WTC11 (cell line): ENCODE data around the gene TAF3. TPM values are rescaled to one million over a fixed set of nuclear protein-coding genes. Genes with fewer than 3 reads are reported as not detected.

ENCODE experiments used
- ATAC-seq: fragments of 200-7000 bp; cut with Tn5 transposase; 2 replicates; pipeline ENCODE4 v1.10.0; 2021; ENCODE audit warnings: mild to moderate bottlenecking, moderate library complexity
- CTCF ChIA-PET: fragments of 300-600 bp; sonication (Branson Sonifier 250); formaldehyde crosslinking; loops from one replicate; lab custom pipeline; 2021; ENCODE audit warnings: antibody characterized with exemption; lab: Charles Lee
- POLR2A ChIA-PET: fragments of 350-600 bp; sonication (Branson Sonifier 250); formaldehyde crosslinking; loops from one replicate; lab custom pipeline; 2021; ENCODE audit warnings: antibody characterized with exemption; lab: Charles Lee
- DNase-seq: peaks from one replicate; pipeline ENCODE4 v3.0.0; 2021; ENCODE audit warnings: low spot score
- H3K27ac Mint-ChIP-seq: 2 replicates; pipeline ENCODE4 v1.8.0; 2021; ENCODE audit warnings: mixed read lengths
- H3K27me3 Mint-ChIP-seq: 2 replicates; pipeline ENCODE4 v1.8.0; 2021; ENCODE audit warnings: low read depth, mild to moderate bottlenecking, moderate library complexity, mixed read lengths
- H3K36me3 Mint-ChIP-seq: 2 replicates; pipeline ENCODE4 v1.8.0; 2021; ENCODE audit warnings: mixed read lengths
- H3K4me1 Mint-ChIP-seq: 2 replicates; pipeline ENCODE4 v1.8.0; 2022; ENCODE audit warnings: mixed read lengths
- H3K4me3 Mint-ChIP-seq: 2 replicates; pipeline ENCODE4 v1.8.0; 2021; ENCODE audit warnings: mild to moderate bottlenecking, moderate library complexity, mixed read lengths
- H3K9me3 Mint-ChIP-seq: 2 replicates; pipeline ENCODE4 v1.8.0; 2021; ENCODE audit warnings: mixed read lengths
- ATF1 ChIP-seq: sonication (generic); formaldehyde crosslinking; IDR thresholded peaks from 2 replicates; pipeline ENCODE4 v1.8.1; 2023; ENCODE audit warnings: mild to moderate bottlenecking, moderate library complexity, missing genetic modification reagents
- EMX1 ChIP-seq: fragments of 250-450 bp; sonication (Bioruptor Pico); IDR thresholded peaks from 2 replicates; pipeline ENCODE4 v1.8.0; 2021; ENCODE audit warnings: mild to moderate bottlenecking
- JUN ChIP-seq: sonication (generic); formaldehyde crosslinking; IDR thresholded peaks from 2 replicates; pipeline ENCODE4 v1.8.0; 2023; ENCODE audit warnings: mild to moderate bottlenecking, missing genetic modification reagents
- NR2C2 ChIP-seq: sonication (generic); formaldehyde crosslinking; IDR thresholded peaks from 2 replicates; pipeline ENCODE4 v1.8.0; 2022; ENCODE audit warnings: mild to moderate bottlenecking, missing genetic modification reagents
- RELA ChIP-seq: sonication (generic); formaldehyde crosslinking; IDR thresholded peaks from 2 replicates; pipeline ENCODE4 v1.8.1; 2022; ENCODE audit warnings: missing genetic modification reagents, mild to moderate bottlenecking, borderline replicate concordance
- SMAD3 ChIP-seq: sonication (generic); formaldehyde crosslinking; IDR thresholded peaks from 2 replicates; pipeline ENCODE4 v1.8.0; 2022; ENCODE audit warnings: missing genetic modification reagents, mild to moderate bottlenecking, borderline replicate concordance
- SP1 ChIP-seq: sonication (generic); formaldehyde crosslinking; conservative IDR thresholded peaks from 2 replicates; pipeline ENCODE4 v1.8.1; 2022; ENCODE audit warnings: missing genetic modification reagents
- TP53 ChIP-seq: sonication (generic); formaldehyde crosslinking; IDR thresholded peaks from 2 replicates; pipeline ENCODE4 v1.8.1; 2023; ENCODE audit warnings: mild to moderate bottlenecking, missing genetic modification reagents
- ZNF219 ChIP-seq: sonication (generic); formaldehyde crosslinking; IDR thresholded peaks from 2 replicates; pipeline ENCODE4 v1.8.0; 2023; ENCODE audit warnings: missing genetic modification reagents, mild to moderate bottlenecking, borderline replicate concordance
- total RNA-seq: library from RNA; stranded (reverse); gene quantifications from 3 replicates; pipeline ENCODE4 v1.2.3, GENCODE V29; 2021
- TF ChIP-seq, protein P1 (sequence below): sonication (generic); formaldehyde crosslinking; IDR thresholded peaks from 2 replicates; pipeline ENCODE4 v1.8.1; 2022; ENCODE audit warnings: low read depth, mild to moderate bottlenecking, moderate library complexity, missing genetic modification reagents, borderline replicate concordance
- TF ChIP-seq, protein P2 (sequence below): sonication (generic); formaldehyde crosslinking; IDR thresholded peaks from 2 replicates; pipeline ENCODE4 v1.8.1; 2022; ENCODE audit warnings: mild to moderate bottlenecking, moderate library complexity, missing genetic modification reagents
- TF ChIP-seq, protein P3 (sequence below): sonication (generic); formaldehyde crosslinking; IDR thresholded peaks from 2 replicates; pipeline ENCODE4 v1.8.0; 2023; ENCODE audit warnings: missing genetic modification reagents
- TF ChIP-seq, protein P4 (sequence below): sonication (generic); formaldehyde crosslinking; IDR thresholded peaks from 2 replicates; pipeline ENCODE4 v1.8.0; 2022; ENCODE audit warnings: mild to moderate bottlenecking, missing genetic modification reagents
- TF ChIP-seq, protein P5 (sequence below): sonication (generic); formaldehyde crosslinking; IDR thresholded peaks from 2 replicates; pipeline ENCODE4 v1.8.1; 2022; ENCODE audit warnings: low read depth, missing genetic modification reagents, borderline replicate concordance
- TF ChIP-seq, protein P6 (sequence below): sonication (generic); formaldehyde crosslinking; IDR thresholded peaks from 2 replicates; pipeline ENCODE4 v1.8.0; 2023; ENCODE audit warnings: missing genetic modification reagents, mild to moderate bottlenecking, borderline replicate concordance
- TF ChIP-seq, protein P7 (sequence below): sonication (generic); formaldehyde crosslinking; conservative IDR thresholded peaks from 2 replicates; pipeline ENCODE4 v1.8.1; 2023; ENCODE audit warnings: mild to moderate bottlenecking, low read depth, missing genetic modification reagents, moderate library complexity
- TF ChIP-seq, protein P8 (sequence below): fragments of 200-600 bp; IDR thresholded peaks from 2 replicates; pipeline ENCODE4 v1.8.0; 2022; ENCODE audit warnings: antibody characterized with exemption

TAF3 gene
- total RNA-seq, 1 experiment from 2014 or later, result 8.9 TPM

DNA sequence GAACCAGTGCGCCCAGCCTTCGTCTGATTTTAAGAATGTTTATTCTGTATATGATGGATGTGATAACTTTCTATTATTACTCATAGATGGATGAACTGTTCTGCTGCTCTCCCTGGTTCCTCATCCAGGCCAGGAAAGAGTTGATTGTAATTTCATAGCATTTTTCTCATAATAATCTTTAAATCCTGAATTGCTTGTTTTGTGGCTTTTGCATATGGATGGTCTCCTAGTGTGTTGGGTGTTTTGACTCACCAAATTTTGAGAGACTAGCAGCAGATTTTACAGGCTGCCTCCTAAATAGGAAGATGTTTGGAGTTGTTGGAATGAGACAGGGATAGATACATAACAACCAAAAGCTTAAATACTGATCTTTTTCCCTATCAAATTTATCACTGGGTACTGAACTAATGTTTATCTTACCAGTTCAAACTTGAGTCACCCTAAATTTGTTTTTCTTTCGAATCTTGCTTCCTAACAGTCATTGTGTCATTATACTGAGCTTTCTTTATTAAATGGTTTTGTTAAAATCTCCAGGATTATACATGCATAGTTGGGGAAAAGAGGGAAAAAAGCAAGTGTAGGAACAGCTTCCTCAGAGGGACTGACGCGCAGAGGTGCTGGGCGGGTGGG is 130.2 kb downstream of the TAF3 start (continued):
- TF ChIP-seq, protein P1, sequence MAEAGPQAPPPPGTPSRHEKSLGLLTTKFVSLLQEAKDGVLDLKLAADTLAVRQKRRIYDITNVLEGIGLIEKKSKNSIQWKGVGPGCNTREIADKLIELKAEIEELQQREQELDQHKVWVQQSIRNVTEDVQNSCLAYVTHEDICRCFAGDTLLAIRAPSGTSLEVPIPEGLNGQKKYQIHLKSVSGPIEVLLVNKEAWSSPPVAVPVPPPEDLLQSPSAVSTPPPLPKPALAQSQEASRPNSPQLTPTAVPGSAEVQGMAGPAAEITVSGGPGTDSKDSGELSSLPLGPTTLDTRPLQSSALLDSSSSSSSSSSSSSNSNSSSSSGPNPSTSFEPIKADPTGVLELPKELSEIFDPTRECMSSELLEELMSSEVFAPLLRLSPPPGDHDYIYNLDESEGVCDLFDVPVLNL, result no peak
- TF ChIP-seq, protein P2, sequence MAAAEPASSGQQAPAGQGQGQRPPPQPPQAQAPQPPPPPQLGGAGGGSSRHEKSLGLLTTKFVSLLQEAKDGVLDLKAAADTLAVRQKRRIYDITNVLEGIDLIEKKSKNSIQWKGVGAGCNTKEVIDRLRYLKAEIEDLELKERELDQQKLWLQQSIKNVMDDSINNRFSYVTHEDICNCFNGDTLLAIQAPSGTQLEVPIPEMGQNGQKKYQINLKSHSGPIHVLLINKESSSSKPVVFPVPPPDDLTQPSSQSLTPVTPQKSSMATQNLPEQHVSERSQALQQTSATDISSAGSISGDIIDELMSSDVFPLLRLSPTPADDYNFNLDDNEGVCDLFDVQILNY, result no peak
- TF ChIP-seq, protein P3, sequence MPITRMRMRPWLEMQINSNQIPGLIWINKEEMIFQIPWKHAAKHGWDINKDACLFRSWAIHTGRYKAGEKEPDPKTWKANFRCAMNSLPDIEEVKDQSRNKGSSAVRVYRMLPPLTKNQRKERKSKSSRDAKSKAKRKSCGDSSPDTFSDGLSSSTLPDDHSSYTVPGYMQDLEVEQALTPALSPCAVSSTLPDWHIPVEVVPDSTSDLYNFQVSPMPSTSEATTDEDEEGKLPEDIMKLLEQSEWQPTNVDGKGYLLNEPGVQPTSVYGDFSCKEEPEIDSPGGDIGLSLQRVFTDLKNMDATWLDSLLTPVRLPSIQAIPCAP (CRISPR knock-in tag), result no peak
- TF ChIP-seq SMAD3 (CRISPR knock-in tag), result no peak
- TF ChIP-seq, protein P4, sequence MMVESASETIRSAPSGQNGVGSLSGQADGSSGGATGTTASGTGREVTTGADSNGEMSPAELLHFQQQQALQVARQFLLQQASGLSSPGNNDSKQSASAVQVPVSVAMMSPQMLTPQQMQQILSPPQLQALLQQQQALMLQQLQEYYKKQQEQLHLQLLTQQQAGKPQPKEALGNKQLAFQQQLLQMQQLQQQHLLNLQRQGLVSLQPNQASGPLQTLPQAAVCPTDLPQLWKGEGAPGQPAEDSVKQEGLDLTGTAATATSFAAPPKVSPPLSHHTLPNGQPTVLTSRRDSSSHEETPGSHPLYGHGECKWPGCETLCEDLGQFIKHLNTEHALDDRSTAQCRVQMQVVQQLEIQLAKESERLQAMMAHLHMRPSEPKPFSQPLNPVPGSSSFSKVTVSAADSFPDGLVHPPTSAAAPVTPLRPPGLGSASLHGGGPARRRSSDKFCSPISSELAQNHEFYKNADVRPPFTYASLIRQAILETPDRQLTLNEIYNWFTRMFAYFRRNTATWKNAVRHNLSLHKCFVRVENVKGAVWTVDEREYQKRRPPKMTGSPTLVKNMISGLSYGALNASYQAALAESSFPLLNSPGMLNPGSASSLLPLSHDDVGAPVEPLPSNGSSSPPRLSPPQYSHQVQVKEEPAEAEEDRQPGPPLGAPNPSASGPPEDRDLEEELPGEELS (CRISPR knock-in tag), result no peak
- no peak for TF ChIP-seq ATF1 (CRISPR knock-in tag)
- TF ChIP-seq NR2C2, result no peak
- TF ChIP-seq, protein P5, sequence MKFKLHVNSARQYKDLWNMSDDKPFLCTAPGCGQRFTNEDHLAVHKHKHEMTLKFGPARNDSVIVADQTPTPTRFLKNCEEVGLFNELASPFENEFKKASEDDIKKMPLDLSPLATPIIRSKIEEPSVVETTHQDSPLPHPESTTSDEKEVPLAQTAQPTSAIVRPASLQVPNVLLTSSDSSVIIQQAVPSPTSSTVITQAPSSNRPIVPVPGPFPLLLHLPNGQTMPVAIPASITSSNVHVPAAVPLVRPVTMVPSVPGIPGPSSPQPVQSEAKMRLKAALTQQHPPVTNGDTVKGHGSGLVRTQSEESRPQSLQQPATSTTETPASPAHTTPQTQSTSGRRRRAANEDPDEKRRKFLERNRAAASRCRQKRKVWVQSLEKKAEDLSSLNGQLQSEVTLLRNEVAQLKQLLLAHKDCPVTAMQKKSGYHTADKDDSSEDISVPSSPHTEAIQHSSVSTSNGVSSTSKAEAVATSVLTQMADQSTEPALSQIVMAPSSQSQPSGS (CRISPR knock-in tag), result no peak

DNA sequence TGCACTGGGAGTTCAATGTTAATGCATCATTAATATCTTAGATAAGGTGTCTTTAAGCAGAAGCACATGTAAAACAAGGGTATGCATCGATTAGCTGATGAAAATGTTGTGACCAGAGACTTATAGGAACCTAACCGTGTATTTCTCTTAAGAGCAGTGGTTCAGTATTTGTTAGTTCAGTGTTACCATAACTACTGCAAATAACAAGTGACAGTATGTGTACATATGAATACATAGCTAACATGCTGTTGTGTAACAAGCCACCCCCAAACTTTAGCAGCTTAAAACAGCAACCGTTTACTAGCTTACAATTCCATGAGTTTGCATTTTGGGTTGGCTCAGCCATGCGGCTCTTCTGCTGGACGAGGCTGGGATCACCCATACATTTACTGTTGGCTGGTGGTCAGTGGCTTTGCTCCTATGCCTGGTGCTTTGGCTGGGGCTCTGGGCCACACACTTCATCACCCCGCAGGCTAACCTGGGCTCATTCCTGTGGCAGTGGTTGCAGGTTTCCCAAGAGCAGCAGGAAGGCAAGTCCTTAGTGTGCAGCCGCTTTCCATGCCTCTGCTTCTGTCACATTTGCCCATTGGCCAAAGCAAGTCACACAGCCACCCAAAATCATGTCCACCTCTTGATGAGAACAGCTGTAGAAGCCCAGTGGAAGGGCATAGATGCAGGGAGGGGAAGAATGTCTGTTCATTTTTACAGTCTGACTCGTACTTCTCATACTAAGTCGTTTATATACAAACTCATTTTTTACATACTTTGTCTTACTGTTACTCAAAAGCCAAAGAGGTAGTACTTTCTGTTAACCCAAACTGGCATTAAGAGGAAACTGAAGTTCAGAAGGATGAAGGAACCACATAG is 132.9 kb downstream of the TAF3 start:
- ChIA-PET CTCF (interaction anchor here (0.9 kb wide), 1 partner anchor 128 kb away, joined by 3 read pairs; no protein-coding TSS in a partner anchor), POLR2A (no interaction called here)
- Mint-ChIP-seq H3K4me3 (no peak overlapping the region), H3K36me3 (no peaks in the 10 kb centered on the region), H3K27me3 (no peaks in the 10 kb centered on the region), H3K4me1 (peaks cover 18% of the 10 kb centered on the region), H3K9me3 (no peaks in the 10 kb centered on the region), H3K27ac (peak overlapping the region; percentile 51; the same call in 1 of the 2 replicates)
- ATAC-seq, result no peak; the same call in 1 of the 2 replicates
- no peak for DNase-seq
- no peak for TF ChIP-seq EMX1 (CRISPR knock-in tag)
- TF ChIP-seq, protein P6, sequence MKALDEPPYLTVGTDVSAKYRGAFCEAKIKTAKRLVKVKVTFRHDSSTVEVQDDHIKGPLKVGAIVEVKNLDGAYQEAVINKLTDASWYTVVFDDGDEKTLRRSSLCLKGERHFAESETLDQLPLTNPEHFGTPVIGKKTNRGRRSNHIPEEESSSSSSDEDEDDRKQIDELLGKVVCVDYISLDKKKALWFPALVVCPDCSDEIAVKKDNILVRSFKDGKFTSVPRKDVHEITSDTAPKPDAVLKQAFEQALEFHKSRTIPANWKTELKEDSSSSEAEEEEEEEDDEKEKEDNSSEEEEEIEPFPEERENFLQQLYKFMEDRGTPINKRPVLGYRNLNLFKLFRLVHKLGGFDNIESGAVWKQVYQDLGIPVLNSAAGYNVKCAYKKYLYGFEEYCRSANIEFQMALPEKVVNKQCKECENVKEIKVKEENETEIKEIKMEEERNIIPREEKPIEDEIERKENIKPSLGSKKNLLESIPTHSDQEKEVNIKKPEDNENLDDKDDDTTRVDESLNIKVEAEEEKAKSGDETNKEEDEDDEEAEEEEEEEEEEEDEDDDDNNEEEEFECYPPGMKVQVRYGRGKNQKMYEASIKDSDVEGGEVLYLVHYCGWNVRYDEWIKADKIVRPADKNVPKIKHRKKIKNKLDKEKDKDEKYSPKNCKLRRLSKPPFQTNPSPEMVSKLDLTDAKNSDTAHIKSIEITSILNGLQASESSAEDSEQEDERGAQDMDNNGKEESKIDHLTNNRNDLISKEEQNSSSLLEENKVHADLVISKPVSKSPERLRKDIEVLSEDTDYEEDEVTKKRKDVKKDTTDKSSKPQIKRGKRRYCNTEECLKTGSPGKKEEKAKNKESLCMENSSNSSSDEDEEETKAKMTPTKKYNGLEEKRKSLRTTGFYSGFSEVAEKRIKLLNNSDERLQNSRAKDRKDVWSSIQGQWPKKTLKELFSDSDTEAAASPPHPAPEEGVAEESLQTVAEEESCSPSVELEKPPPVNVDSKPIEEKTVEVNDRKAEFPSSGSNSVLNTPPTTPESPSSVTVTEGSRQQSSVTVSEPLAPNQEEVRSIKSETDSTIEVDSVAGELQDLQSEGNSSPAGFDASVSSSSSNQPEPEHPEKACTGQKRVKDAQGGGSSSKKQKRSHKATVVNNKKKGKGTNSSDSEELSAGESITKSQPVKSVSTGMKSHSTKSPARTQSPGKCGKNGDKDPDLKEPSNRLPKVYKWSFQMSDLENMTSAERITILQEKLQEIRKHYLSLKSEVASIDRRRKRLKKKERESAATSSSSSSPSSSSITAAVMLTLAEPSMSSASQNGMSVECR (CRISPR knock-in tag), result no peak
- TF ChIP-seq, protein P7, sequence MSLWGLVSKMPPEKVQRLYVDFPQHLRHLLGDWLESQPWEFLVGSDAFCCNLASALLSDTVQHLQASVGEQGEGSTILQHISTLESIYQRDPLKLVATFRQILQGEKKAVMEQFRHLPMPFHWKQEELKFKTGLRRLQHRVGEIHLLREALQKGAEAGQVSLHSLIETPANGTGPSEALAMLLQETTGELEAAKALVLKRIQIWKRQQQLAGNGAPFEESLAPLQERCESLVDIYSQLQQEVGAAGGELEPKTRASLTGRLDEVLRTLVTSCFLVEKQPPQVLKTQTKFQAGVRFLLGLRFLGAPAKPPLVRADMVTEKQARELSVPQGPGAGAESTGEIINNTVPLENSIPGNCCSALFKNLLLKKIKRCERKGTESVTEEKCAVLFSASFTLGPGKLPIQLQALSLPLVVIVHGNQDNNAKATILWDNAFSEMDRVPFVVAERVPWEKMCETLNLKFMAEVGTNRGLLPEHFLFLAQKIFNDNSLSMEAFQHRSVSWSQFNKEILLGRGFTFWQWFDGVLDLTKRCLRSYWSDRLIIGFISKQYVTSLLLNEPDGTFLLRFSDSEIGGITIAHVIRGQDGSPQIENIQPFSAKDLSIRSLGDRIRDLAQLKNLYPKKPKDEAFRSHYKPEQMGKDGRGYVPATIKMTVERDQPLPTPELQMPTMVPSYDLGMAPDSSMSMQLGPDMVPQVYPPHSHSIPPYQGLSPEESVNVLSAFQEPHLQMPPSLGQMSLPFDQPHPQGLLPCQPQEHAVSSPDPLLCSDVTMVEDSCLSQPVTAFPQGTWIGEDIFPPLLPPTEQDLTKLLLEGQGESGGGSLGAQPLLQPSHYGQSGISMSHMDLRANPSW (CRISPR knock-in tag), result no peak
- TF ChIP-seq SP1 (CRISPR knock-in tag), result no peak
- TF ChIP-seq TP53 (CRISPR knock-in tag), result no peak
- TF ChIP-seq RELA (CRISPR knock-in tag), result no peak
- no peak for TF ChIP-seq ZNF219 (CRISPR knock-in tag)
- TF ChIP-seq, protein P8, sequence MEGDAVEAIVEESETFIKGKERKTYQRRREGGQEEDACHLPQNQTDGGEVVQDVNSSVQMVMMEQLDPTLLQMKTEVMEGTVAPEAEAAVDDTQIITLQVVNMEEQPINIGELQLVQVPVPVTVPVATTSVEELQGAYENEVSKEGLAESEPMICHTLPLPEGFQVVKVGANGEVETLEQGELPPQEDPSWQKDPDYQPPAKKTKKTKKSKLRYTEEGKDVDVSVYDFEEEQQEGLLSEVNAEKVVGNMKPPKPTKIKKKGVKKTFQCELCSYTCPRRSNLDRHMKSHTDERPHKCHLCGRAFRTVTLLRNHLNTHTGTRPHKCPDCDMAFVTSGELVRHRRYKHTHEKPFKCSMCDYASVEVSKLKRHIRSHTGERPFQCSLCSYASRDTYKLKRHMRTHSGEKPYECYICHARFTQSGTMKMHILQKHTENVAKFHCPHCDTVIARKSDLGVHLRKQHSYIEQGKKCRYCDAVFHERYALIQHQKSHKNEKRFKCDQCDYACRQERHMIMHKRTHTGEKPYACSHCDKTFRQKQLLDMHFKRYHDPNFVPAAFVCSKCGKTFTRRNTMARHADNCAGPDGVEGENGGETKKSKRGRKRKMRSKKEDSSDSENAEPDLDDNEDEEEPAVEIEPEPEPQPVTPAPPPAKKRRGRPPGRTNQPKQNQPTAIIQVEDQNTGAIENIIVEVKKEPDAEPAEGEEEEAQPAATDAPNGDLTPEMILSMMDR, result no peak
- no peak for TF ChIP-seq SMAD3 (CRISPR knock-in tag)
- no peak for TF ChIP-seq JUN (CRISPR knock-in tag)
